A549 (cell line): ENCODE data around the gene WSB2.

Source experiments
- CTCF ChIP-seq: fragments of >200 bp; sonication (Bioruptor Twin); formaldehyde crosslinking; IDR thresholded peaks from 3 replicates; pipeline ENCODE4 v1.5.1; 2016
- E2F6 ChIP-seq: IDR thresholded peaks from 2 replicates; pipeline ENCODE4 v1.6.1; 2012; ENCODE audit warnings: low read depth, borderline replicate concordance
- EHMT2 ChIP-seq: fragments of 200-600 bp; sonication (generic); IDR thresholded peaks from 2 replicates; pipeline ENCODE4 v1.6.1; 2016; ENCODE audit warnings: antibody characterized with exemption, low read depth, mild to moderate bottlenecking, moderate library complexity
- KDM1A ChIP-seq: fragments of 200-600 bp; sonication (generic); IDR thresholded peaks from 2 replicates; pipeline ENCODE4 v1.6.1; 2016; ENCODE audit warnings: low read depth, mild to moderate bottlenecking
- NR3C1 ChIP-seq: fragments of >200 bp; sonication (Bioruptor Twin); formaldehyde crosslinking; IDR thresholded peaks from 3 replicates; pipeline ENCODE4 v1.6.1; 2017
- POLR2A ChIP-seq: IDR thresholded peaks from 2 replicates; pipeline ENCODE4 v1.6.1; 2012; ENCODE audit warnings: mild to moderate bottlenecking, low read length
- RAD21 ChIP-seq, 2 experiments: fragments of >200 bp in 1 of 2; sonication (Bioruptor Twin) in 1 of 2; formaldehyde crosslinking in 1 of 2; IDR thresholded peaks in 1 of 2; conservative IDR thresholded peaks in 1 of 2; 2 replicates in 1 of 2; 3 replicates in 1 of 2; pipeline ENCODE4 v1.6.1; 2012 to 2018; ENCODE audit warnings: inconsistent platforms in 1 of 2
- SMC3 ChIP-seq: fragments of >200 bp; sonication (Bioruptor Twin); formaldehyde crosslinking; IDR thresholded peaks from 3 replicates; pipeline ENCODE4 v1.6.1; 2018; ENCODE audit warnings: inconsistent platforms
- USF2 ChIP-seq: fragments of 450-650 bp; IDR thresholded peaks from 2 replicates; pipeline ENCODE4 v1.6.1; 2014; ENCODE audit warnings: antibody characterized with exemption

GRCh38 chr12:118103201-118103600 lies 42.2 kb upstream of the WSB2 start:
- TF ChIP-seq NR3C1 (no peak), KDM1A (no peak), CTCF (no peak), SMC3 (no peak), RAD21 (conservative IDR thresholded peaks at IDR 0.05 in 1 of 2, IDR thresholded peaks at IDR 0.05 in 1 of 2) (no peak), USF2 (no peak), POLR2A (no peak), EHMT2 (no peak), E2F6 (peak; percentile 5; the same call in 1 of the 2 replicates)
